PFSK-1 (cell line): ENCODE results near the gene IGHMBP2.

ENCODE experiments used
- POLR2AphosphoS5 ChIP-seq: IDR thresholded peaks from 2 replicates; pipeline ENCODE4 v1.6.1; 2012; ENCODE audit warnings: low read depth, mild to moderate bottlenecking, control low read depth, low read length, moderate library complexity
- SIN3A ChIP-seq: IDR thresholded peaks from 2 replicates; pipeline ENCODE4 v1.6.1; 2012; ENCODE audit warnings: mild to moderate bottlenecking, low read length, moderate library complexity, borderline replicate concordance; ENCODE audit not compliant: insufficient read depth

DNA sequence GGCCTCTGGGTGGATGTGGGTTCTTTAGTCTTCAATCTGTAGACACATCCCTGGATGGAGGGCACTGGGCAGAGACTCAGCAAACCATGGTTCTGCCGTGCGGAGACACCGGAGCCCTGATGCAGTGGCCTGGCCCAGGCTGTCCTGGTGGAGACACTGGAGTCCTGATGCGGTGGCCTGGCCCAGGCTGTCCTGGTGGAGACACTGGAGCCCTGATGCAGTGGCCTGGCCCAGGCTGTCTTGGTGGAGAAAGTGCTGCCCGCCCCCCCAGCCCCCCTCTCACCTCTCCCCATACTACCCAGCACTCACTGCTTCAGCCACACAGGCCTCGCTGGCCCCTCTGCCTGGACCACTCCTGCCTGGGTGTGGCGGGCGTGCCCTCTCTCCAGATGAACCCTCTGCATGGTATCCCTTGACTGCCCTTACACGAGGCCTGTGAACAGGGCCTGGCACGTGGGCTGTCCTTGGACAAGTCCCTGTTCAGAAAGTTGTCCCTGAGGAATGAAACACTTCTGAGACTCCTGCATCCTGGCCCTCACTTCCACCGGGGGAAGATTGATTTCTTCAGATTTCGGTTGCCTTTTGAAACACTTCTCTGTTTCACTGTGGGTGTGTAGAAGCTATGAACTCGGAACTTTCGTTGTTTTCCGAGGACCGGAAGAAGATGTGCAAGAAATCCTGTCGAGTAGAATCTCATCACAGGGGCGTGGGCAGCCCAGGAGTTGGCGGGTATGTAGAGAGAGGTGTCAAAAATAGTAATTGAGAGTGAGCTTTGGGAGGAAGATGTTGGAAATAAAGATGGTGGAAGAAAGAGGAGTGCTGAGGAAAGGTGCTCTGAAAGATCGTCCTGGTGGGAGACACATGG, 26.2 kb downstream of the IGHMBP2 start:
- no peak for TF ChIP-seq SIN3A
- TF ChIP-seq POLR2AphosphoS5 = no peak
